Spleen (tissue), 11 donors: Measurements from ENCODE around the gene PHETA1. TPM values are rescaled to one million over a fixed set of nuclear protein-coding genes. Genes with fewer than 3 reads are reported as not detected.

Experiments used
- DNase-seq: peaks from one replicate; pipeline ENCODE4 v3.0.0-alpha.2; 2020
- H3K27ac ChIP-seq, 8 donors: fragments of 200-600 bp; sonication (generic) in 7 of 8; 1 replicate in 4 of 8; 2 replicates in 4 of 8; pipeline versions ENCODE4 v1.5.0 to v1.8.0; 2016 to 2021; ENCODE audit warnings: inconsistent platforms in 4 of 8, mild to moderate bottlenecking in 4 of 8, moderate library complexity in 1 of 8
- H3K27me3 ChIP-seq, 7 donors: fragments of 200-600 bp; sonication (generic) in 6 of 7; replicated peaks in 1 of 7; 1 replicate in 4 of 7; 2 replicates in 3 of 7; pipeline versions ENCODE4 v1.5.0 to v1.8.0; 2016 to 2021; ENCODE audit warnings: inconsistent platforms in 3 of 7, mild to moderate bottlenecking in 1 of 7
- H3K36me3 ChIP-seq, 6 donors: fragments of 200-600 bp; sonication (generic) in 5 of 6; 1 replicate in 4 of 6; 2 replicates in 2 of 6; pipeline versions ENCODE4 v1.5.0 to v1.8.0; 2016 to 2021; ENCODE audit warnings: inconsistent platforms in 2 of 6
- H3K4me1 ChIP-seq, 6 donors: fragments of 200-600 bp; sonication (generic) in 5 of 6; 1 replicate in 3 of 6; 2 replicates in 3 of 6; pipeline versions ENCODE4 v1.5.0 to v1.8.0; 2016 to 2021; ENCODE audit warnings: inconsistent platforms in 3 of 6
- H3K4me3 ChIP-seq, 8 donors: fragments of 200-600 bp; sonication (generic) in 7 of 8; 1 replicate in 4 of 8; 2 replicates in 4 of 8; pipeline versions ENCODE4 v1.5.0 to v1.8.0; 2016 to 2021; ENCODE audit warnings: inconsistent platforms in 4 of 8, mild to moderate bottlenecking in 4 of 8, moderate library complexity in 2 of 8
- H3K9me3 ChIP-seq, 8 donors: fragments of 200-600 bp; sonication (generic) in 7 of 8; 1 replicate in 4 of 8; 2 replicates in 4 of 8; pipeline versions ENCODE4 v1.5.0 to v1.8.0; 2016 to 2021; ENCODE audit warnings: inconsistent platforms in 4 of 8
- POLR2A ChIP-seq, 3 donors: fragments of 450-650 bp; IDR thresholded peaks; one replicate each; pipeline ENCODE4 v1.5.1; 2017; ENCODE audit warnings: antibody characterized with exemption in 3 of 3, mild to moderate bottlenecking in 1 of 3
- POLR2AphosphoS5 ChIP-seq, 3 donors: sonication (generic); formaldehyde crosslinking; IDR thresholded peaks; one replicate each; pipeline ENCODE4 v1.5.1; 2017; ENCODE audit warnings: antibody characterized with exemption in 3 of 3
- WGBS, 5 donors: extraction: QIAGEN DNeasy Blood & Tissue Kit in 3 of 5; methylation state at CpG; one replicate each; pipeline versions ENCODE4 v1.1.5 to v1.1.7; 2013 to 2018; 5-methylcytosine and 5-hydroxymethylcytosine counted together
- intact Hi-C: fragments of 100-400 bp; cut with DNase I; formaldehyde crosslinking; loops from one replicate; pipeline ENCODE4 v1.15.0; 2023; ENCODE audit warnings: low total_unique reads
- polyA plus RNA-seq, 3 donors: library from polyadenylated mRNA; stranded (reverse); fragments of 200-250 nt; gene quantifications; one replicate each; pipeline ENCODE4 v1.2.1, GENCODE V29; 2013
- total RNA-seq, 7 donors: library from RNA; depleted of rRNA in 3 of 7; stranded (reverse); fragments of >200 nt in 3 of 7; fragmentation: NEBNext Ultra II Directional in 4 of 7; extraction: Animal tissue kit (Norgen Biotek cat#: 25700) in 4 of 7; gene quantifications; one replicate each; pipeline versions ENCODE4 v1.1.0 to v1.2.1, GENCODE V29; 2016 to 2021
- TF ChIP-seq, protein P1 (sequence below), 11 experiments: fragments of 200-600 bp in 7 of 11; fragments of 450-650 bp in 4 of 11; sonication (generic) in 4 of 11; IDR thresholded peaks in 8 of 11; conservative IDR thresholded peaks in 3 of 11; 1 replicate in 7 of 11; 2 replicates in 4 of 11; pipeline versions ENCODE4 v1.4.0 to v1.8.0; 2016 to 2021; ENCODE audit warnings: antibody characterized with exemption in 11 of 11, inconsistent platforms in 4 of 11, mild to moderate bottlenecking in 1 of 11
- donor health status: healthy with polysubstance abuse.
- donor health status: DM: no; HTN: no; CAD: no; lungs with moderate emphysema.
- donor health status: DM: no; HTN: no; CAD: no.
- donor health status: Bipolar disorder and iron deficiency.
- donor health status: healthy.
- donor health status: DM: no; HTN: no; CAD: no.
- donor health status: DM: yes; HTN: yes; CAD: no.

Gene PHETA1
- total and polyA plus RNA-seq, 10 donors, result 4.9 to 39.7 (median 20.0) TPM

DNA sequence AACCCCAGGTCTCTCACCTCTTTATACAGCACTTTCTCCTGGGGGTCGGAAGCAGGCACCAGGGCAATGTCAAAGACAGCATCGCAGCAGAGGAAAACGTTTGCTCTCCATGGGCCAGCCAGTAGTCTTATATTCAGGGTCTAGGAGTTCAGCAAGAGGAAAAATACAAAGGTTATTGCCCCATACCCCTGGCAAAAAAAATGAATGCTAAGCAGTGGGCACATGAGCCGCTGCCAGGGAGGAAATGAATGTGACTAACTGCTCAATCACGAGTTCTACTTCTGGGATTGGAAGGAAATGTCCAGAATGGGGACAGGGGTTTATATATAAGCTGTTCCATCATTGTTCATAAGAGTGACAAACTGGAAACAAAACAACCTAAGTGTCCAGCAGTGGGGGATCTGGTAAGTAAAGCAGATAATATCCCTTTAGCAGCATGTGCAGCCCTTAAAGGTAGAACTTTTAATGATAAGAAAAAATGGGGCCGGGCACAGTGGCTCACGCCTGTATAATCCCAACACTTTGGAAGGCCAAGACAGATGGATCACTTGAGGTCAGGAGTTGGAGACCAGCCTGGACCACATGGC is 53.8 kb downstream of the PHETA1 start:
- H3K27me3 ChIP-seq, result peaks cover 0 to 50% (median 0%) of the 10 kb centered on the region in 7 donors
- whole genome bisulfite sequencing, 5 donors, result 55 to 69% (median 62%) methylated on average over 7 of the region's 7 CpGs
- peak overlapping the region in 1 of 8 donors; percentile 7 for H3K27ac ChIP-seq
- intact Hi-C loops, result loop anchor here (5.0 kb wide), 2 partner anchors 378 to 423 kb away; no protein-coding TSS in a partner anchor
- no peaks in the 10 kb centered on the region for H3K36me3 ChIP-seq
- H3K9me3 ChIP-seq, result no peaks in the 10 kb centered on the region
- no peak for DNase-seq
- TF ChIP-seq, protein P1, sequence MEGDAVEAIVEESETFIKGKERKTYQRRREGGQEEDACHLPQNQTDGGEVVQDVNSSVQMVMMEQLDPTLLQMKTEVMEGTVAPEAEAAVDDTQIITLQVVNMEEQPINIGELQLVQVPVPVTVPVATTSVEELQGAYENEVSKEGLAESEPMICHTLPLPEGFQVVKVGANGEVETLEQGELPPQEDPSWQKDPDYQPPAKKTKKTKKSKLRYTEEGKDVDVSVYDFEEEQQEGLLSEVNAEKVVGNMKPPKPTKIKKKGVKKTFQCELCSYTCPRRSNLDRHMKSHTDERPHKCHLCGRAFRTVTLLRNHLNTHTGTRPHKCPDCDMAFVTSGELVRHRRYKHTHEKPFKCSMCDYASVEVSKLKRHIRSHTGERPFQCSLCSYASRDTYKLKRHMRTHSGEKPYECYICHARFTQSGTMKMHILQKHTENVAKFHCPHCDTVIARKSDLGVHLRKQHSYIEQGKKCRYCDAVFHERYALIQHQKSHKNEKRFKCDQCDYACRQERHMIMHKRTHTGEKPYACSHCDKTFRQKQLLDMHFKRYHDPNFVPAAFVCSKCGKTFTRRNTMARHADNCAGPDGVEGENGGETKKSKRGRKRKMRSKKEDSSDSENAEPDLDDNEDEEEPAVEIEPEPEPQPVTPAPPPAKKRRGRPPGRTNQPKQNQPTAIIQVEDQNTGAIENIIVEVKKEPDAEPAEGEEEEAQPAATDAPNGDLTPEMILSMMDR (IDR thresholded peaks at IDR 0.05 in 8 of 11, conservative IDR thresholded peaks at IDR 0.05 in 3 of 11), result no peak
- TF ChIP-seq POLR2AphosphoS5 (IDR thresholded peaks at IDR 0.05) (no peak), POLR2A (IDR thresholded peaks at IDR 0.05) (no peak)
- no peak overlapping the region for H3K4me3 ChIP-seq
- H3K4me1 ChIP-seq, result peaks cover 0 to 16% (median 2%) of the 10 kb centered on the region in 6 donors

DNA sequence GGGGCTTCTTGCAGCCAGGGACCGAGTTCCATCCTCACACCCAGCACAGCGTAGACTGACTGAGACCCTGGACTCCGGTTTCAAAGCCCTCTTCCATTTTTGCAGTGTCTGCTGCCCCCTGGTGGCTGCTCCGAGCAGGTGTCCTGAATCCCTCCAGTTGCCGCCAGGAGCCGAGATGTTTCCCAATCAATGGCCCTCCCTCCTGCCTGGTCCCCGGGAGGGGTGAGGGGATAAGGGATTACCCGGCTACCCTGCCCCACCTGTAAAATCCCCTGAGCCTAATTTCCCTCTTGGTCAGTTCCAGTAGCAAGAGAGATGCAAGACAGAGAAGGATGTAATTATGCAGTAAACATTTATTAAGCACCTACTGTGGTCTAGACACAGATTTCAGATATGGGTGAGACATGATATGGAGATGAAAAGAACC is 55.0 kb downstream of the PHETA1 start:
- intact Hi-C loops, result loop anchor here (5.0 kb wide), 1 partner anchor 377 kb away; no protein-coding TSS in a partner anchor
- no peak overlapping the region for H3K27ac ChIP-seq
- no peaks in the 10 kb centered on the region for H3K36me3 ChIP-seq
- no peak for TF ChIP-seq POLR2A (IDR thresholded peaks at IDR 0.05)
- TF ChIP-seq, protein P1 (IDR thresholded peaks at IDR 0.05 in 8 of 11, conservative IDR thresholded peaks at IDR 0.05 in 3 of 11), result peak; percentile 77 to 94 (median 89)
- 2 to 5% (median 3%) methylated on average over 4 to 8 of the region's 8 CpGs for WGBS, 5 donors
- DNase-seq, result peak; percentile 90
- peaks cover 0 to 48% (median 0%) of the 10 kb centered on the region in 7 donors for H3K27me3 ChIP-seq
- no peak overlapping the region for H3K4me3 ChIP-seq
- peaks cover 0 to 18% (median 2%) of the 10 kb centered on the region in 6 donors for H3K4me1 ChIP-seq
- no peaks in the 10 kb centered on the region for H3K9me3 ChIP-seq

- WGBS, 5 donors, result 62 to 80% (median 77%) methylated on average over 5 of the region's 5 CpGs
- DNase-seq, result no peak
- peaks cover 0 to 36% (median 0%) of the 10 kb centered on the region in 7 donors for H3K27me3 ChIP-seq
- no peaks in the 10 kb centered on the region for H3K36me3 ChIP-seq
- peaks cover 0 to 18% (median 2%) of the 10 kb centered on the region in 6 donors for H3K4me1 ChIP-seq
- intact Hi-C loops, result loop anchor here (5.0 kb wide), 1 partner anchor 375 kb away; no protein-coding TSS in a partner anchor
- no peak overlapping the region for H3K4me3 ChIP-seq
- H3K27ac ChIP-seq, result no peak overlapping the region
- H3K9me3 ChIP-seq, result peaks cover 0 to 8% (median under 1%) of the 10 kb centered on the region in 8 donors
- TF ChIP-seq POLR2AphosphoS5 (IDR thresholded peaks at IDR 0.05) (no peak), POLR2A (IDR thresholded peaks at IDR 0.05) (no peak)
- TF ChIP-seq, protein P1 (IDR thresholded peaks at IDR 0.05 in 8 of 11, conservative IDR thresholded peaks at IDR 0.05 in 3 of 11), result no peak
Measured at GRCh38 chr12:111312708-111313107, 56.2 kb downstream of the PHETA1 start.

GRCh38 chr12:111312016-111312415 is 56.9 kb downstream of the PHETA1 start:
- DNase-seq, result no peak

More at GRCh38 chr12:111312016-111312415, 56.9 kb downstream of the PHETA1 start:
- TF ChIP-seq POLR2AphosphoS5 (IDR thresholded peaks at IDR 0.05), result no peak
- TF ChIP-seq, protein P1 (IDR thresholded peaks at IDR 0.05 in 8 of 11, conservative IDR thresholded peaks at IDR 0.05 in 3 of 11), result no peak
- Histone ChIP-seq H3K9me3 (peaks cover 0 to 15% (median 5%) of the 10 kb centered on the region in 8 donors), H3K4me1 (peaks cover 0 to 18% (median 2%) of the 10 kb centered on the region in 6 donors), H3K27me3 (peaks cover 0 to 34% (median 0%) of the 10 kb centered on the region in 7 donors), H3K36me3 (no peaks in the 10 kb centered on the region), H3K27ac (no peak overlapping the region), H3K4me3 (no peak overlapping the region)
- intact Hi-C loops, result loop anchor here (5.0 kb wide), 1 partner anchor 375 kb away; no protein-coding TSS in a partner anchor
- 85 to 94% (median 93%) methylated on average over 12 to 13 of the region's 13 CpGs for WGBS, 5 donors
